GM12878 (cell line): ENCODE results near the gene RHBG. TPM values are rescaled to one million over a fixed set of nuclear protein-coding genes. Genes with fewer than 3 reads are reported as not detected.

Experiments used
- ATAC-seq: fragments of 200-7000 bp; cut with Tn5 transposase; 3 replicates; pipeline ENCODE4 v1.9.1; 2020; ENCODE audit warnings: mild to moderate bottlenecking, moderate library complexity
- BruUV-seq: library from RNA; stranded (reverse); fragments of 400-500 nt; replicated peaks from 2 replicates; lab custom pipeline; 2021; lab: Mats Ljungman, UMichigan
- CTCF ChIA-PET: fragments of 300-600 bp; sonication (Branson Sonifier 250); formaldehyde crosslinking; extraction: SDS; loops from one replicate; lab custom pipeline; 2021; ENCODE audit warnings: inconsistent platforms; lab: Yijun Ruan, JAX
- POLR2A ChIA-PET: fragments of 350-600 bp; formaldehyde crosslinking; extraction: SDS; loops from one replicate; lab custom pipeline; 2021; ENCODE audit warnings: inconsistent platforms; lab: Charles Lee
- RAD21 ChIA-PET: fragments of 300-600 bp; sonication (Branson Sonifier 250); formaldehyde crosslinking; loops from one replicate; lab custom pipeline; 2023; ENCODE audit warnings: antibody characterized with exemption; ENCODE audit not compliant: unreplicated experiment; lab: Charles Lee
- SMC1A ChIA-PET: fragments of 300-600 bp; sonication (Branson Sonifier 250); formaldehyde crosslinking; loops from one replicate; lab custom pipeline; 2023; ENCODE audit not compliant: unreplicated experiment, uncharacterized antibody; lab: Charles Lee
- DNase-seq: peaks from one replicate; pipeline ENCODE4 v3.0.0-alpha.2; 2011; ENCODE audit warnings: low read depth, low spot score
- FAIRE-seq: peaks from 3 replicates; lab custom pipeline; 2011; peaks lifted over from hg19 to GRCh38; lab: Jason Lieb, UNC
- H2AFZ ChIP-seq: 2 replicates; pipeline ENCODE4 v1.6.0; 2011; ENCODE audit warnings: low read depth, low read length, control low read depth; ENCODE audit not compliant: control insufficient read depth
- H3K27ac ChIP-seq: 2 replicates; pipeline ENCODE4 v1.5.1; 2011; ENCODE audit warnings: control low read depth; ENCODE audit not compliant: control insufficient read depth, insufficient read depth
- H3K27me3 ChIP-seq, 2 experiments: replicated peaks in 1 of 2; 2 replicates each; pipeline versions ENCODE4 v1.6.0 to v1.6.1; 2011; ENCODE audit warnings: low read length in 1 of 2; ENCODE audit not compliant: control insufficient read depth in 2 of 2, insufficient read depth in 2 of 2
- H3K36me3 ChIP-seq, 2 experiments: 2 replicates each; pipeline ENCODE4 v1.5.1; 2011; ENCODE audit warnings: low read length in 1 of 2; ENCODE audit not compliant: control insufficient read depth in 2 of 2, insufficient read depth in 2 of 2
- H3K4me1 ChIP-seq: 2 replicates; pipeline ENCODE4 v1.6.1; 2011; ENCODE audit warnings: mild to moderate bottlenecking, low read length, moderate library complexity, mixed read lengths; ENCODE audit not compliant: control insufficient read depth, insufficient read depth
- H3K4me2 ChIP-seq: 2 replicates; pipeline ENCODE4 v1.6.0; 2011; ENCODE audit warnings: control low read depth; ENCODE audit not compliant: control insufficient read depth, insufficient read depth
- H3K4me3 ChIP-seq: fragments of 200-600 bp; sonication (generic); 2 replicates; pipeline ENCODE4 v1.5.1; 2016
- H3K79me2 ChIP-seq: 2 replicates; pipeline ENCODE4 v1.6.0; 2011; ENCODE audit warnings: low read length; ENCODE audit not compliant: control insufficient read depth, insufficient read depth
- H3K9ac ChIP-seq: 2 replicates; pipeline ENCODE4 v1.8.0; 2011; ENCODE audit warnings: low read length, control low read depth, mixed read lengths; ENCODE audit not compliant: control insufficient read depth, insufficient read depth
- H3K9me3 ChIP-seq: replicated peaks from 3 replicates; pipeline ENCODE4 v1.5.1; 2011; ENCODE audit warnings: mild to moderate bottlenecking, low read length; ENCODE audit not compliant: control insufficient read depth, insufficient read depth
- H4K20me1 ChIP-seq: 2 replicates; pipeline ENCODE4 v1.6.0; 2011; ENCODE audit not compliant: control insufficient read depth, insufficient read depth
- EZH2 ChIP-seq: IDR thresholded peaks from 2 replicates; pipeline ENCODE4 v1.6.1; 2012; ENCODE audit warnings: low read depth, mild to moderate bottlenecking, control low read depth, inconsistent platforms, low read length, borderline replicate concordance; ENCODE audit not compliant: control insufficient read depth
- ZNF384 ChIP-seq: IDR thresholded peaks from 2 replicates; pipeline ENCODE4 v1.6.1; 2012; ENCODE audit warnings: low read depth, mild to moderate bottlenecking, low read length, improper control_type of control experiment, borderline replicate concordance
- WGBS: methylation state at CpG from one replicate; pipeline ENCODE4 v1.1.6; 2016; ENCODE audit warnings: low lambda C conversion rate; ENCODE audit not compliant: insufficient replicate concordance, insufficient coverage; ENCODE audit errors: missing lambda C conversion rate; 5-methylcytosine and 5-hydroxymethylcytosine counted together
- in situ Hi-C: fragments of 300-500 bp; cut with MboI; formaldehyde crosslinking; loops from 9 replicates; pipeline ENCODE4 v1.14.3; 2018; ENCODE audit warnings: mixed read lengths
- intact Hi-C: fragments of 100-400 bp; cut with micrococcal nuclease; formaldehyde crosslinking; loops from one replicate; pipeline ENCODE4 v1.14.2; 2022; ENCODE audit not compliant: unreplicated experiment
- polyA plus RNA-seq, 11 experiments: library from polyadenylated mRNA; depleted of rRNA in 4 of 11; unstranded in 6 of 11; stranded (reverse) in 5 of 11; fragments of >200 nt; fragmentation: Nextera tagmentation in 4 of 11; fragmentation: Illumina TruSeq in 1 of 11; extraction: Ambion mirVana in 4 of 11; extraction: Trizol in 1 of 11; gene quantifications; 1 replicate in 1 of 11; 2 replicates in 10 of 11; pipeline versions ENCODE4 v1.2.1 to v1.2.3, GENCODE V29; 2011 to 2016; ENCODE audit warnings: inconsistent platforms in 2 of 11, missing spikeins in 2 of 11, low read depth in 1 of 11
- total RNA-seq, 4 experiments: library from RNA; depleted of rRNA in 3 of 4; stranded (reverse); fragments of >200 nt in 3 of 4; fragmentation: Illumina TruSeq in 1 of 4; extraction: Trizol in 1 of 4; gene quantifications; 2 replicates each; pipeline versions ENCODE4 v1.2.1 to v1.2.3, GENCODE V29; 2013 to 2021
- TF ChIP-seq, protein P1 (sequence below): fragments of 450-650 bp; IDR thresholded peaks from 2 replicates; pipeline ENCODE4 v1.6.1; 2017; ENCODE audit warnings: low read depth, mild to moderate bottlenecking, moderate library complexity

Gene RHBG
- total and polyA plus RNA-seq, 10 of the 15 experiments (the other 5 are each of a cell fraction or from before 2014, with no cell fraction given) = not detected

DNA sequence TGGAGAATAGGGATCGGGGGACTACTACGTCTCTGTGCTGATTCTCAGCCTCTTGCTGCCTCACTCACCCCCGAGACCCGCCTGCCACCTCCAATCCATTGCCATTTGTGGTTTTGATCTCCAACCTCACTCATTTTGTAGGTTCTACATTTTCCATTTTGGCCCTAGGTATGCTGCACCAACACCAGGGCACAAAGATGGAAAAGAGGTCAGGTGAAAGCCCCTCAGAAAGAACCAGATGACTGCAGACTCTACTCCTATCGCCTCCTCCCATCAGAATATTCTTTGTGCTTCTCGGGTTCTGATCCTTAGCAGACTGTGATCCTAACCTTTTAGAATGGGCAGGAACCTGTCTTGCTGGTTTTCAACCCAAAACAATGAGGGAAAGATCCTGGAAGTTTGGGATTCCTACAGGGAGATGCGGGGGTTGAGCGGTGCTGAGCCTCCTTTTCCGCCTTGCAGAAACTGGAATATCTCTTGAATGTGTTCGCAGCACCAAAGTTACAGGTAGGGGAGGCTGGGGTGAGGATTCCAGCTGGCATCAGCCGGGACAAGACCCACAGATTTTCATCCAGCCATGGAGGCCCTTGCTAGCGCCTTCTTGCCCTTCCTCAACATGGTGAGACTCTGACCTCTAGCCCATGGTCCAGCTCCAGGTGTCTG is 53.1 kb downstream of the RHBG start:
- H3K36me3 ChIP-seq = no peaks in the 10 kb centered on the region
- no peaks in the 10 kb centered on the region for H4K20me1 ChIP-seq
- H2AFZ ChIP-seq = peak overlapping the region; percentile 45
- peak overlapping the region; percentile 45; the same call in 1 of the 2 replicates for H3K4me3 ChIP-seq
- WGBS = 29% methylated on average over 11 of the region's 12 CpGs
- H3K4me2 ChIP-seq = peak overlapping the region; percentile 77
- CTCF ChIA-PET = interaction anchor here (0.8 to 3.5 kb wide), 5 partner anchors 24 to 190 kb away, joined by 3 to 18 read pairs (median 4); no protein-coding TSS in a partner anchor
- H3K9me3 ChIP-seq = no peaks in the 10 kb centered on the region
- no TSS peak for BruUV-seq
- H3K79me2 ChIP-seq = no peaks in the 10 kb centered on the region
- FAIRE-seq (no peak), DNase-seq (no peak), ATAC-seq (no peak)
- SMC1A ChIA-PET = interaction anchor here (0.5 to 2.9 kb wide), 2 partner anchors 36 to 71 kb away, joined by 3 to 10 read pairs; no protein-coding TSS in a partner anchor
- peaks cover 6 to 16% of the 10 kb centered on the region in 2 experiments for H3K27me3 ChIP-seq
- H3K27ac ChIP-seq = no peak overlapping the region
- intact Hi-C loops (loop anchor here (2.0 kb wide), 1 partner anchor 23 kb away; no protein-coding TSS in a partner anchor), in situ Hi-C loops (no loop called here)
- H3K9ac ChIP-seq = no peak overlapping the region
- RAD21 ChIA-PET = interaction anchor here (0.9 to 1.0 kb wide), 3 partner anchors 24 to 37 kb away, joined by 3 to 4 read pairs (median 3); no protein-coding TSS in a partner anchor
- peaks cover 8% of the 10 kb centered on the region for H3K4me1 ChIP-seq
- TF ChIP-seq EZH2 (peak; percentile 99; the same call in 1 of the 2 replicates), ZNF384 (no peak)
- TF ChIP-seq, protein P1, sequence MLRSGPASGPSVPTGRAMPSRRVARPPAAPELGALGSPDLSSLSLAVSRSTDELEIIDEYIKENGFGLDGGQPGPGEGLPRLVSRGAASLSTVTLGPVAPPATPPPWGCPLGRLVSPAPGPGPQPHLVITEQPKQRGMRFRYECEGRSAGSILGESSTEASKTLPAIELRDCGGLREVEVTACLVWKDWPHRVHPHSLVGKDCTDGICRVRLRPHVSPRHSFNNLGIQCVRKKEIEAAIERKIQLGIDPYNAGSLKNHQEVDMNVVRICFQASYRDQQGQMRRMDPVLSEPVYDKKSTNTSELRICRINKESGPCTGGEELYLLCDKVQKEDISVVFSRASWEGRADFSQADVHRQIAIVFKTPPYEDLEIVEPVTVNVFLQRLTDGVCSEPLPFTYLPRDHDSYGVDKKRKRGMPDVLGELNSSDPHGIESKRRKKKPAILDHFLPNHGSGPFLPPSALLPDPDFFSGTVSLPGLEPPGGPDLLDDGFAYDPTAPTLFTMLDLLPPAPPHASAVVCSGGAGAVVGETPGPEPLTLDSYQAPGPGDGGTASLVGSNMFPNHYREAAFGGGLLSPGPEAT = no peak
- POLR2A ChIA-PET = no interaction called here
